ENCODE measurements around the gene TRPC4.

The TRPC4 gene

DNA sequence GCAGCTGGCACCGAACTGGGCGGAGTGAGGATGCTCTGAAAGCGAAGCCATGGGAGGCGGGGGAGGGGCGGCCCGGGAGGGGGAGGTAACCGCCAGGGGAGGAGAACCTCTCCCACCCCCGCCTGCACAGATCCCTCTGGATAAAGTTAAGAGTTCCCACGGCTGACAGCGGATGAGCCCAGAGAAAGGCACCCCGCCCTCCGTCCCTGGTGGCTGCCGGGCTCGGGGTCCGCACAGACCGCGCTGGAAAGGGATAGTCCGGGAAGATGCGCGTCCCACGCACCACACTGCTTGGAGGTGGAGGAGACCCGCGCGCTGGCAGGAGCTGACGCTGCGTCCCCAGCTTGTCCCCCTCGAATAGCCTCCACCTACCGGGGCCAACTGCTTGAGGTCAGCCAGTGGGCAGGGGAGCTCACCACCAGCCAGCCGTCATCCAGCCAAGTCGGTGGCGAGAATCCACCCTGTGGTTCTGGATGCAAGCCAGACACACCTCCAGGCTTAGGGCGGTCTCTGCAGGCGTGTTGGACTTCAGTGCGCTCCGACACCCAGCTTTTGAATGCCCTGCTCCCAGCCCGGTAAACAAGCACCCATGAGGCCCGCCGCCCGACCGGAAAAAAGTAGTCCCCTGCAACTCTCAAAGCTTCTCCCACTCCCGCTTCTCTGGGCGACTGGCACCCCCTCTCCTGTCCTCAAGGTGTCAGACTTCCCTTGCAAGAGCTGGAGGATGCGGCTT, at the start of gene TRPC4:
Gene TRPC4 (minus strand): TSS at position 17 of the 733 bp plus-strand sequence. CDS start 86,439 bp downstream, outside the sequence.
- H3K9me3 ChIP-seq (ENCODE audit: control insufficient read depth, insufficient read depth, low read length), result no peaks in the 10 kb centered on the region
- peaks cover 10% of the 10 kb centered on the region for H3K27me3 ChIP-seq (ENCODE audit: control insufficient read depth, insufficient read depth, low read length)
- H3K4me3 ChIP-seq (ENCODE audit: low read depth, low read length), result peak within 1 kb of the TSS; percentile 59
- peaks cover 6% of the 10 kb centered on the region for H3K4me1 ChIP-seq (ENCODE audit: control insufficient read depth, insufficient read depth, low read length)
- peak within 1 kb of the TSS; percentile 67 for H3K9ac ChIP-seq (ENCODE audit: low read depth, low read length)
- H3K36me3 ChIP-seq (ENCODE audit: control insufficient read depth, insufficient read depth, low read length), result no peaks in the 10 kb centered on the region

DNA sequence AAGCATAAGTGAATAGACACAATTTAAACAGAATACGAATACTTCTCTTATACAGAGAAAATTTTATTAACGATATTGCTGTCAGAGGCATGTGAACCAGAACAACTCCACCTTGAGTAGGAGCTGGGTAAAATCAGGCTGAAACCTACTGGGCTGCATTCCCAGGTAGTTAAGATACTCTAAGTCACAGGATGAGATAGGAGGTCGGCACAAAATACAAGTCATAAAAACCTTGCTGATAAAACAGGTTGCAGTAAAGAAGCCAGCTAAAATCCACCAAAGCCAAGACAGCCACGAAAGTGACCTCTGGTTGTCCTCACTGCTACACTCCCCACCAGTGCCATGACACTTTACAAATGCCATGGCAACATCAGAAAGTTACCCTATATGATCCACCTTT, 49.2 kb upstream of the TRPC4 start:
- Histone ChIP-seq H3K9ac (ENCODE audit: low read depth, low read length) (no peak overlapping the region), H3K4me3 (ENCODE audit: low read depth, low read length) (no peak overlapping the region), H3K36me3 (ENCODE audit: control insufficient read depth, insufficient read depth, low read length) (no peaks in the 10 kb centered on the region), H3K4me1 (ENCODE audit: control insufficient read depth, insufficient read depth, low read length) (peaks cover 16% of the 10 kb centered on the region), H3K9me3 (ENCODE audit: control insufficient read depth, insufficient read depth, low read length) (peaks cover 6% of the 10 kb centered on the region), H3K27me3 (ENCODE audit: control insufficient read depth, insufficient read depth, low read length) (no peaks in the 10 kb centered on the region)

DNA sequence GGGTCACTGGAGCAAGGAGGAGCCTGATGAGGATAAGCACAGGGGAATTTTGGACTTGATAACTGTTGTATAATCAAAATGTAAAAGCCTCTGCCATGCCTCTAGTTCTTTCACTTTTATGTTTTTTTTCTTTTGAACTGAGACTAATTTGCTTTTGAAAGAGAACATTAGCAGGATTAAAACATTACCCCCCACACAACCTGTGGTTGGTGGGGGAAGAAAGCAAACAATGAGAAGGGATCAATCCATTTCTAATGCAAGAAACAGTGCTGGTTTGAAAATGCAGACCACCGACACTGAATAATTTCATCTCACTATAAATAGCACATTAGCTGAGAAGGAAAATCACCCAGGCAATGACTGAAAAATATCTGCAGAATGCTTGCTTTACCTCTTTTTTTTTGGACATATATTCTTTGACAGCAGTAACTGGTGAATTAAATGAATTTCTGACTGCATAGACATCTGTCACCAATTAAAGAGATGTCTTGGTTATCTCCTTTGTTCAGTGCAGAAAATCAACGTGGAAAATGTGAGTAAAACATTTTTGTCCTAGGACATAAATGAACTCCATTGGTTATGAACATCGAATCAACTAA, 48.6 kb upstream of the TRPC4 start:
- Histone ChIP-seq H3K9ac (ENCODE audit: low read depth, low read length) (no peak overlapping the region), H3K4me3 (ENCODE audit: low read depth, low read length) (peak overlapping the region; percentile 6), H3K9me3 (ENCODE audit: control insufficient read depth, insufficient read depth, low read length) (peaks cover 6% of the 10 kb centered on the region), H3K36me3 (ENCODE audit: control insufficient read depth, insufficient read depth, low read length) (no peaks in the 10 kb centered on the region), H3K27me3 (ENCODE audit: control insufficient read depth, insufficient read depth, low read length) (no peaks in the 10 kb centered on the region), H3K4me1 (ENCODE audit: control insufficient read depth, insufficient read depth, low read length) (peaks cover 16% of the 10 kb centered on the region)

DNA sequence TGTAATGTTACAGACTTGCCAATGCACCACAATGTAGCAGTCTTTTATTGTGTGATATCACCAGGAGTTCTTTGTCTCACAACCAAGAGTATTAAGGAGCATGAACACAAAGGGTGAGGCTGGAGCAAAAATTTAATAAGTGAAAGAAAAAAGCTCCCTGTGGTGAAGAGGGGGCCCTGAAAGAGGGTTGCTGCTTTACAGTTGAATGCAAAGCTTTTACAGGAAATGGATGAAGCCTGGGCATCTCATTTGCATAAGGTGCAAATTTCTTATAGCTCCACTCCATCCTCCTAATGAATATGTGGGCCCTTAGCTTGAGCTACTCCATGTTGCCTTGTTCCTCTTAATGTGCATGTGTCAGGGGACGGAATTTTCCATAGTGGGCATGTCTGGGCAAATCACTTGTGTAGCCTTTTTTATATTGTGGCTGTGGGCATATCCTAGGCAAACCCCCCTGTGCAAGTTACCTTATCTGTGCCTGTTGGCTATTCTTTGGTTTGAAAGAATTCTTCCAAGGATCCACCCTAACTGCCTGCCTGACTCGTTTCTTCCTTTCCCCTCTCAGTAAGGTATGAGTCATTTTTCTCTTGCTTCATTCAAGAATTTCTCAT, 45.3 kb upstream of the TRPC4 start:
- Histone ChIP-seq H3K4me1 (ENCODE audit: control insufficient read depth, insufficient read depth, low read length) (peaks cover 16% of the 10 kb centered on the region), H3K27me3 (ENCODE audit: control insufficient read depth, insufficient read depth, low read length) (no peaks in the 10 kb centered on the region), H3K4me3 (ENCODE audit: low read depth, low read length) (no peak overlapping the region), H3K9me3 (ENCODE audit: control insufficient read depth, insufficient read depth, low read length) (peaks cover 6% of the 10 kb centered on the region), H3K9ac (ENCODE audit: low read depth, low read length) (no peak overlapping the region), H3K36me3 (ENCODE audit: control insufficient read depth, insufficient read depth, low read length) (no peaks in the 10 kb centered on the region)

DNA sequence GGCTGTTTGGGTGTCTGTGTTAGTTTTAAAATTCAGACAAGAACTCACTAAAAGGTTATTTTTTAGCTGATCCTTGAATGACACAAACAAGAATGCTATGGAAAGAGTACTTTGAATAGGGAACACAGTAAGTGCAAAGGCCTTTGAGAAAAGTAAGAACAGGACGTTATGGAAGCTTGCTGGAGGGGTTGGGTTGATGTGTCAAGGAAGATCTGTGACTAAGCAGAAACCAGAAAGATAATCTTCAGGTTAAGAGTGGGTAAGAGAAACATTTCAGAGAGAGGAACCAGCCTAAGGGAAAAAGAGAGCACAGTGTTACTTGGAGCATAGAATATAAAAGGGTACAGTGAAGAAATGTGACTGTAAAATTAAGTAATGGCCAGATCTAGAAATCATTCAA, 41.2 kb upstream of the TRPC4 start:
- Histone ChIP-seq H3K4me3 (ENCODE audit: low read depth, low read length) (no peak overlapping the region), H3K36me3 (ENCODE audit: control insufficient read depth, insufficient read depth, low read length) (no peaks in the 10 kb centered on the region), H3K9ac (ENCODE audit: low read depth, low read length) (no peak overlapping the region), H3K27me3 (ENCODE audit: control insufficient read depth, insufficient read depth, low read length) (no peaks in the 10 kb centered on the region), H3K9me3 (ENCODE audit: control insufficient read depth, insufficient read depth, low read length) (peaks cover 6% of the 10 kb centered on the region), H3K4me1 (ENCODE audit: control insufficient read depth, insufficient read depth, low read length) (no peaks in the 10 kb centered on the region)

DNA sequence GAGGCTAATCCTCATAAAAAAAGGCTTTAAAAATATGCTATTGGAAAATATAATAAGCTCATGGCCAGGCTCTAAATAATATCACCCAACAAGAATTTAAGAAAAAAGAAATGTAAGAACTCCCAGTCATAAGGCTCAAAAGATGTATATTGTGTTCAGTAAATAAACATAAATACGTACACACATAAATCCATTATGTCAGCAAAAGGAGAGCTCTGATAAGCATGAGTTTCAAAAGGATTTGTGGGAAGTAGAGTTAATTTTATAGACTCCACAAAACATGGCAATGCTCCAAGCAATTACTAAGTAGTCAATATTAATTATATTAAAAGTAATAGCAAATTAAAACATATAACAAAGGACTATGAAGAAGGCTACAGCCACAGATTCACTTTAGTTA, 37.3 kb upstream of the TRPC4 start:
- Histone ChIP-seq H3K27me3 (ENCODE audit: control insufficient read depth, insufficient read depth, low read length) (no peaks in the 10 kb centered on the region), H3K9ac (ENCODE audit: low read depth, low read length) (no peak overlapping the region), H3K4me3 (ENCODE audit: low read depth, low read length) (no peak overlapping the region), H3K9me3 (ENCODE audit: control insufficient read depth, insufficient read depth, low read length) (no peaks in the 10 kb centered on the region), H3K36me3 (ENCODE audit: control insufficient read depth, insufficient read depth, low read length) (no peaks in the 10 kb centered on the region), H3K4me1 (ENCODE audit: control insufficient read depth, insufficient read depth, low read length) (no peaks in the 10 kb centered on the region)

DNA sequence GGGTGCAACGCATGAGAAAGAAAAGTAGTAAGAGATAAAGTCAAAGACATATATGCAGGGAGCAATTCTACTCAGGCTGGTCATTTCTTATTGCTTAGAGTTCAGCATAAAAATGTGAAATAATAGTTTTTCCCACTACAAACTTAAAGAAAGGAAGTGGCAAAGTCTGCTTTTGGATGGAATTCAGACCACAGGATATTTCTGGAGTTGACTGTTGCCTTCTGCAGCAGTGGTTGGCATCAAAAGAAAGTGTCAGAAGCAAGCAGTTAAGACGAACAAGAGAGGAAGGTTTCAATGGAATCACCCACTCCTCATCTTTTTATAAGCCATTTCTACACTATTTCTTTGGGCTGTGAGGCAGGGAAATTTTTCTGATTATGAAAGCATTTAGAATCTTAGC, 36.2 kb upstream of the TRPC4 start:
- Histone ChIP-seq H3K27me3 (ENCODE audit: control insufficient read depth, insufficient read depth, low read length) (no peaks in the 10 kb centered on the region), H3K9ac (ENCODE audit: low read depth, low read length) (no peak overlapping the region), H3K9me3 (ENCODE audit: control insufficient read depth, insufficient read depth, low read length) (no peaks in the 10 kb centered on the region), H3K4me1 (ENCODE audit: control insufficient read depth, insufficient read depth, low read length) (no peaks in the 10 kb centered on the region), H3K4me3 (ENCODE audit: low read depth, low read length) (no peak overlapping the region), H3K36me3 (ENCODE audit: control insufficient read depth, insufficient read depth, low read length) (no peaks in the 10 kb centered on the region)

DNA sequence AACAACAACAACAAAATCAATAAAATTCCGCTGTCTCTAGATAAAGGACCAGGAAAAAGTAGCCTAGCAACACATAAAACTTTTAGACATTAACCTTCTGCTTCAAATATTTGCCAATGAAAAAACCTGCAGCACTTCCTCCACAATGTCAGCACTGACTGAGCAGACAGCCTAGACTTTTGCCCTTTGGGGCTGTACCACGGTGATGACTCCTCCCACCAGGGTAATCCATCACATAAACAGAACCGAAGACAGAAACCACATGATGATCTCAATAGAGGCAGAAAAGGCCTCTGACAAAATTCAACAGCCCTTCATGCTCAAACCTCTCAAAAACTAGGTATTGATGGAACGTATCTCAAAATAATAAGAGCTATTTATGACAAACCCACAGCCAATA, 30.2 kb upstream of the TRPC4 start:
- Histone ChIP-seq H3K27me3 (ENCODE audit: control insufficient read depth, insufficient read depth, low read length) (no peaks in the 10 kb centered on the region), H3K9me3 (ENCODE audit: control insufficient read depth, insufficient read depth, low read length) (no peaks in the 10 kb centered on the region), H3K9ac (ENCODE audit: low read depth, low read length) (no peak overlapping the region), H3K4me3 (ENCODE audit: low read depth, low read length) (no peak overlapping the region), H3K4me1 (ENCODE audit: control insufficient read depth, insufficient read depth, low read length) (no peaks in the 10 kb centered on the region), H3K36me3 (ENCODE audit: control insufficient read depth, insufficient read depth, low read length) (no peaks in the 10 kb centered on the region)

DNA sequence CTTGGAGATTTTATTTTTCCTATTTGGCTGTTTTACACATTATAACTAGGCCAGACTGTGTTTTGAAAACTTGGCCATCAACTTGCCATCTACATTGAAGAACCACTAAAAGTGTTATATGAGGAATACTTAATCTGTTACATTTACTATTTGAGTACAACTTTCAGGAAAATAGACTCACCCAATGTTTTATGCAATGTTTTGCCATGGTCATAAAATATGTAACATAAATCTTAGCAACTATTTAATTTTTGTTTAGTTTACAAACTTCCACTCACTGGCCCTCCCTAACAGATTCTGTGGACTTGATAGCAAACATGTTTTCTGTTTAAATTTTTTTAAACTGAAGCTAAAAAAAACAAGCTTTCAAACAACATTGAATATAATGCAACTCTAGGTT, 23.7 kb upstream of the TRPC4 start:
- Histone ChIP-seq H3K9ac (ENCODE audit: low read depth, low read length) (no peak overlapping the region), H3K4me1 (ENCODE audit: control insufficient read depth, insufficient read depth, low read length) (no peaks in the 10 kb centered on the region), H3K36me3 (ENCODE audit: control insufficient read depth, insufficient read depth, low read length) (no peaks in the 10 kb centered on the region)

DNA sequence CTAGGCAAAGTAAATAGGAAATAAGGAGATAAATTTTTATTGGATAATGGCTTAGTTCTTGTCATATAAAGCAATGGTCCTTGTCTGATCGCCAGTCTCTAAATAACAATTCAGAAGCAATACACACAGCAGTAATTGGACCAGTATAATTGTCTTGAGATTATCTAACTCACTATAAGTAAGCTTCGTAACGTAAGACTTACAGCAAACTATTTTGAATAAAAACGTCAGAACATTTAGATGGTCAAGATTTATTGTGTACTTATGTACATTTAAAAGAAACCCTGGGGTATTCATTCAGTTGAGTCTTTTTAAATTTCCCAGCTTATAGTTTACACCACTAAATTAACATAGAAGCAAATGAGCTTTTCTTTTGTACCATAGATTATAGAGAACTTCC, 20.2 kb upstream of the TRPC4 start:
- H3K4me1 ChIP-seq (ENCODE audit: control insufficient read depth, insufficient read depth, low read length), result no peaks in the 10 kb centered on the region
- H3K9ac ChIP-seq (ENCODE audit: low read depth, low read length), result no peak overlapping the region
- no peaks in the 10 kb centered on the region for H3K9me3 ChIP-seq (ENCODE audit: control insufficient read depth, insufficient read depth, low read length)
- H3K27me3 ChIP-seq (ENCODE audit: control insufficient read depth, insufficient read depth, low read length), result no peaks in the 10 kb centered on the region
- no peak overlapping the region for H3K4me3 ChIP-seq (ENCODE audit: low read depth, low read length)
- H3K36me3 ChIP-seq (ENCODE audit: control insufficient read depth, insufficient read depth, low read length), result no peaks in the 10 kb centered on the region

More for the DNA sequence above, 23.7 kb upstream of the TRPC4 start:
- Histone ChIP-seq H3K9me3 (ENCODE audit: control insufficient read depth, insufficient read depth, low read length) (no peaks in the 10 kb centered on the region), H3K27me3 (ENCODE audit: control insufficient read depth, insufficient read depth, low read length) (no peaks in the 10 kb centered on the region), H3K4me3 (ENCODE audit: low read depth, low read length) (no peak overlapping the region)

DNA sequence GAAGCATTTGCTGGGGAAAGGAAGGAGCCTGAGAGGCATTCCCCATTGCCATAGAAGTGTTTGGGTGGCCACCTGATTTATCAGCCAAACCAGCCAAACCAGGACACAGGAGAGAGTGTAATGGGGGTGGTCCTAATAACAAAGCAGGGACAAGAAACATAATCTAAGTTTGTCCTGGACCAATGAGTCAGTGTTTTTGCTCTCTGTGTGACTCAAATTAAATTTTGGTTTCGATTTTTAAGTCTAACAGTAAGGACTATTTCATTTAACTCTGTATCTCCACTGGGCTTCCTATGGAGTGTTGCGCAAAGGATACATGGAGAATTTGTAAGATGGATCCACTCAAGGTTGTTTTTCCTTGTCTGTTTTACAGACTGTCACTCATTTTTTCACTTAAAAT, 19.5 kb upstream of the TRPC4 start:
- Histone ChIP-seq H3K9ac (ENCODE audit: low read depth, low read length) (no peak overlapping the region), H3K27me3 (ENCODE audit: control insufficient read depth, insufficient read depth, low read length) (no peaks in the 10 kb centered on the region), H3K4me3 (ENCODE audit: low read depth, low read length) (no peak overlapping the region), H3K36me3 (ENCODE audit: control insufficient read depth, insufficient read depth, low read length) (no peaks in the 10 kb centered on the region), H3K9me3 (ENCODE audit: control insufficient read depth, insufficient read depth, low read length) (no peaks in the 10 kb centered on the region), H3K4me1 (ENCODE audit: control insufficient read depth, insufficient read depth, low read length) (no peaks in the 10 kb centered on the region)

DNA sequence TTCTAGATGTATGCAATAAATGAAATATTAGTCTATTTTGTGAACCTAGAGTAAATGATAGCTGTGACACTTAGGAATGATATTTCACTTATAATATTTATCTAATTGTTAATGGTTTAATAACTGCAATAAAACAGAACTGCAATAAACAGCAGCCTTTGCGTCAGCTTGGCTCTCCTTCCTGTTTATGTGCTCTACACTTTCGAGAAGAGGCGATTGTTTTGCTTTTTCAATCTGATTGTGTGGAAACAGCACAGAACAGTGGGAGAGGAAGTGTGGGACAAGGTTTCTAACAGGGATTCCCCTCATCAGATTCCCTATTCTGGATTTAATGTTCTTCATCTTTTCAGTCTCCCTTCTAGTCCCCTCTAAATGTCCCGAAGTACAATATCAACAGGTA, 17.3 kb upstream of the TRPC4 start:
- H3K4me1 ChIP-seq (ENCODE audit: control insufficient read depth, insufficient read depth, low read length), result no peaks in the 10 kb centered on the region
- H3K9ac ChIP-seq (ENCODE audit: low read depth, low read length), result no peak overlapping the region
- no peaks in the 10 kb centered on the region for H3K36me3 ChIP-seq (ENCODE audit: control insufficient read depth, insufficient read depth, low read length)
- no peaks in the 10 kb centered on the region for H3K9me3 ChIP-seq (ENCODE audit: control insufficient read depth, insufficient read depth, low read length)
- no peaks in the 10 kb centered on the region for H3K27me3 ChIP-seq (ENCODE audit: control insufficient read depth, insufficient read depth, low read length)
- H3K4me3 ChIP-seq (ENCODE audit: low read depth, low read length), result no peak overlapping the region
